IMR-90 (cell line): ENCODE data around the gene CASS4. TPM values are rescaled to one million over a fixed set of nuclear protein-coding genes. Genes with fewer than 3 reads are reported as not detected.

ENCODE experiments used
- ATAC-seq: fragments of 200-7000 bp; cut with Tn5 transposase; 2 replicates; pipeline ENCODE4 v1.9.1; 2020; ENCODE audit warnings: low read depth, mild to moderate bottlenecking, moderate library complexity
- BruUV-seq: library from RNA; stranded (reverse); fragments of 400-500 nt; replicated peaks from 2 replicates; lab custom pipeline; 2021; lab: Mats Ljungman, UMichigan
- CTCF ChIA-PET: fragments of 300-600 bp; formaldehyde crosslinking; extraction: SDS; loops from one replicate; lab custom pipeline; 2021; ENCODE audit warnings: antibody characterized with exemption; lab: Yijun Ruan, JAX
- POLR2A ChIA-PET: fragments of 300-600 bp; sonication (Branson Sonifier 250); formaldehyde crosslinking; loops from one replicate; lab custom pipeline; 2022; ENCODE audit warnings: antibody characterized with exemption; ENCODE audit not compliant: unreplicated experiment; lab: Charles Lee
- DNase-seq: peaks from one replicate; pipeline ENCODE4 v3.0.0; 2013
- H2AFZ ChIP-seq: replicated peaks from 2 replicates; pipeline ENCODE3; 2013; ENCODE audit warnings: low read length, mild to moderate bottlenecking; ENCODE audit not compliant: poor library complexity
- H2AK5ac ChIP-seq: 2 replicates; pipeline ENCODE4 v1.6.1; 2013; ENCODE audit warnings: low read depth, low read length, inconsistent platforms
- H2AK9ac ChIP-seq: replicated peaks from 2 replicates; pipeline ENCODE3; 2013; ENCODE audit warnings: mild to moderate bottlenecking, low read depth, low read length, moderate library complexity; ENCODE audit not compliant: poor library complexity
- H2BK120ac ChIP-seq: 2 replicates; pipeline ENCODE4 v1.6.1; 2013; ENCODE audit warnings: low read depth, low read length, inconsistent platforms
- H2BK15ac ChIP-seq: 3 replicates; pipeline ENCODE4 v1.6.1; 2013; ENCODE audit warnings: low read depth, low read length, inconsistent platforms
- H2BK20ac ChIP-seq: 2 replicates; pipeline ENCODE4 v1.6.1; 2013; ENCODE audit warnings: low read depth, mild to moderate bottlenecking, inconsistent platforms, low read length, moderate library complexity
- H2BK5ac ChIP-seq: 2 replicates; pipeline ENCODE4 v1.6.1; 2013; ENCODE audit warnings: mild to moderate bottlenecking, low read depth, low read length, inconsistent platforms; ENCODE audit not compliant: poor library complexity, severe bottlenecking
- H3K14ac ChIP-seq: replicated peaks from 2 replicates; pipeline ENCODE4 v1.6.1; 2013; ENCODE audit warnings: low read depth, low read length, inconsistent platforms
- H3K18ac ChIP-seq: 2 replicates; pipeline ENCODE4 v1.6.1; 2013; ENCODE audit warnings: low read depth, low read length, control low read depth
- H3K23ac ChIP-seq: 2 replicates; pipeline ENCODE4 v1.6.1; 2013; ENCODE audit warnings: low read depth, low read length, inconsistent platforms
- H3K27ac ChIP-seq: 2 replicates; pipeline ENCODE4 v1.5.1; 2013; ENCODE audit warnings: mild to moderate bottlenecking, control low read depth, low read length; ENCODE audit not compliant: insufficient read depth
- H3K27me3 ChIP-seq: 2 replicates; pipeline ENCODE4 v1.6.1; 2013; ENCODE audit warnings: low read length; ENCODE audit not compliant: control insufficient read depth, insufficient read depth
- H3K36me3 ChIP-seq: 2 replicates; pipeline ENCODE4 v1.6.1; 2013; ENCODE audit warnings: low read length, mixed read lengths; ENCODE audit not compliant: control insufficient read depth, insufficient read depth
- H3K4ac ChIP-seq: 2 replicates; pipeline ENCODE4 v1.6.1; 2013; ENCODE audit warnings: low read depth, low read length, inconsistent platforms
- H3K4me1 ChIP-seq: 2 replicates; pipeline ENCODE4 v1.6.1; 2013; ENCODE audit warnings: low read length, mixed read lengths; ENCODE audit not compliant: control insufficient read depth, insufficient read depth
- H3K4me2 ChIP-seq: 2 replicates; pipeline ENCODE4 v1.6.1; 2013; ENCODE audit warnings: low read depth, mild to moderate bottlenecking, control low read depth, low read length, moderate library complexity
- H3K4me3 ChIP-seq: 2 replicates; pipeline ENCODE4 v1.5.1; 2013; ENCODE audit warnings: low read depth, mild to moderate bottlenecking, control low read depth, low read length, moderate library complexity; ENCODE audit not compliant: insufficient read depth
- H3K56ac ChIP-seq: 2 replicates; pipeline ENCODE4 v1.6.1; 2013; ENCODE audit warnings: low read length, inconsistent platforms; ENCODE audit not compliant: insufficient read depth; ENCODE audit errors: extremely low read depth
- H3K79me1 ChIP-seq, 2 experiments: 2 replicates each; pipeline ENCODE4 v1.6.1; 2013; ENCODE audit warnings: low read length in 2 of 2, inconsistent platforms in 1 of 2, low read depth in 1 of 2
- H3K9ac ChIP-seq: 2 replicates; pipeline ENCODE4 v1.6.1; 2013; ENCODE audit warnings: low read depth, low read length, control low read depth
- H3K9me1 ChIP-seq: 2 replicates; pipeline ENCODE4 v1.6.1; 2013; ENCODE audit warnings: low read length, inconsistent platforms; ENCODE audit not compliant: insufficient read depth
- H3K9me3 ChIP-seq: 2 replicates; pipeline ENCODE4 v1.6.1; 2013; ENCODE audit warnings: low read length; ENCODE audit not compliant: control insufficient read depth, insufficient read depth
- H4K20me1 ChIP-seq: 2 replicates; pipeline ENCODE4 v1.6.1; 2013; ENCODE audit warnings: low read length, inconsistent platforms; ENCODE audit not compliant: insufficient read depth
- H4K5ac ChIP-seq: 2 replicates; pipeline ENCODE4 v1.6.1; 2013; ENCODE audit warnings: mild to moderate bottlenecking, low read depth, low read length, control low read depth
- H4K8ac ChIP-seq, 2 experiments: 2 replicates each; pipeline ENCODE4 v1.6.1; 2013; ENCODE audit warnings: low read depth in 2 of 2, low read length in 2 of 2, control low read depth in 1 of 2, inconsistent platforms in 1 of 2
- H4K91ac ChIP-seq: 2 replicates; pipeline ENCODE4 v1.6.1; 2013; ENCODE audit warnings: low read depth, low read length, inconsistent platforms; ENCODE audit not compliant: insufficient read depth
- CHD1 ChIP-seq: IDR thresholded peaks from 2 replicates; pipeline ENCODE4 v1.6.1; 2012; ENCODE audit warnings: low read depth, low read length, improper control_type of control experiment
- WGBS, 2 experiments: methylation state at CpG; one replicate each; pipeline versions ENCODE4 v1.1.5 to v1.1.7; 2013; ENCODE audit warnings: missing lambda C conversion rate in 2 of 2; ENCODE audit not compliant: insufficient read length in 1 of 2; ENCODE audit errors: extremely low coverage in 2 of 2; 5-methylcytosine and 5-hydroxymethylcytosine counted together
- dilution Hi-C: fragments of 300-500 bp; cut with HindIII; formaldehyde crosslinking; loops from one replicate; pipeline ENCODE4 v1.14.3; 2018; ENCODE audit warnings: low sequenced_read_pairs; ENCODE audit not compliant: unreplicated experiment
- in situ Hi-C: fragments of 300-500 bp; cut with MboI; formaldehyde crosslinking; loops from 3 replicates; pipeline ENCODE4 v1.14.3; 2019; ENCODE audit warnings: low sequenced_read_pairs, inconsistent platforms, mixed read lengths
- intact Hi-C: fragments of 100-400 bp; cut with micrococcal nuclease; formaldehyde crosslinking; loops from 2 replicates; pipeline ENCODE4 v1.10.0; 2022
- polyA plus RNA-seq, 3 experiments: library from polyadenylated mRNA; depleted of rRNA; stranded (reverse); fragments of >200 nt; gene quantifications; 2 replicates each; pipeline ENCODE4 v1.2.3, GENCODE V29; 2012; ENCODE audit warnings: low replicate concordance in 1 of 3
- total RNA-seq: library from RNA; depleted of rRNA; stranded (reverse); fragments of >200 nt; gene quantifications from 2 replicates; pipeline ENCODE4 v1.2.3, GENCODE V29; 2012

The CASS4 gene
- total and polyA plus RNA-seq, 2 of the 4 experiments (the other 2 are of a cell fraction): 25.8 to 26.5 TPM

DNA sequence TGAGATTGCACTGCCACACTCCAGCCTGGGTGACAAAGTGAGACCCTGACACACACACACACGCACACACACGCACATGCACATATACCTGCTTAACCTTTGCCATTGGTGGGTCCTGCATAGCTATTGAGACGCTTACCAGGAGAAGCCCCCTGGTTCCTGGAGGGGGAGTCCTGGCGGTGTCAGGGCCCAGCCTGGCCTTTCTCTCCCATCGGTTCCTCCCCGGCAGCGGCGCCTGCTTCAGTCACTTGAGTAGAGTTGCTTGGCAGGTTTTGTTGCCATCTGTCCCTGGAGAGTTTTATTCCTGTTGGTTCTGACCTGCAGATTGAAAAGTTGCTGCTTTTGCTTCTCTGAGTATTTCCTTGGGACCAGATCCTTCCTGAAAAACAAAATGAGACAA lies 91.9 kb downstream of the CASS4 start:
- Histone ChIP-seq H3K14ac (no peak overlapping the region), H3K4me1 (no peaks in the 10 kb centered on the region), H2BK120ac (no peak overlapping the region), H3K56ac (no peak overlapping the region), H3K4me2 (no peak overlapping the region), H3K79me1 (peaks cover 28 to 41% of the 10 kb centered on the region in 2 experiments), H3K9me3 (no peaks in the 10 kb centered on the region), H3K27me3 (no peaks in the 10 kb centered on the region), H2BK5ac (no peak overlapping the region), H2AFZ (no peak overlapping the region), H3K9me1 (no peaks in the 10 kb centered on the region; the same call in 1 of the 2 replicates), H3K18ac (no peak overlapping the region), H3K36me3 (peaks cover 19% of the 10 kb centered on the region; the same call in 1 of the 2 replicates), H3K4me3 (no peak overlapping the region), H2BK20ac (no peak overlapping the region), H4K5ac (no peak overlapping the region), H2AK5ac (no peak overlapping the region), H4K20me1 (0 out of 2 replicates have a peak, but pooled peaks cover 5% of the 10 kb centered on the region), H3K4ac (no peak overlapping the region), H2BK15ac (no peak overlapping the region), H3K23ac (no peak overlapping the region), H3K9ac (no peak overlapping the region), H3K27ac (no peak overlapping the region), H4K8ac (no peak overlapping the region), H4K91ac (no peak overlapping the region), H2AK9ac (no peak overlapping the region)
- ATAC-seq: no peak
- POLR2A ChIA-PET: no interaction called here
- dilution Hi-C loops (no loop called here), intact Hi-C loops (no loop called here), in situ Hi-C loops (no loop called here)
- no peak for DNase-seq
- no TSS peak for BruUV-seq
- TF ChIP-seq CHD1: no peak
- WGBS, 2 experiments: no CpG with 5 or more reads among the region's 8 CpGs
- CTCF ChIA-PET: interaction anchor here (0.6 kb wide), 1 partner anchor 130 kb away, joined by 3 read pairs; no protein-coding TSS in a partner anchor
